NT2/D1 (cell line): Measurements from ENCODE around the gene IGF2BP2.

ENCODE experiments used
- SUZ12 ChIP-seq: IDR thresholded peaks from 2 replicates; pipeline ENCODE4 v1.6.1; 2011; ENCODE audit not compliant: insufficient read length, insufficient read depth; ENCODE audit errors: extremely low read depth
- YY1 ChIP-seq: IDR thresholded peaks from 2 replicates; pipeline ENCODE4 v1.6.1; 2011; ENCODE audit not compliant: insufficient read length, insufficient read depth
- ZNF274 ChIP-seq: IDR thresholded peaks from 2 replicates; pipeline ENCODE4 v1.6.1; 2011; ENCODE audit warnings: mild to moderate bottlenecking, low read depth, low read length

DNA sequence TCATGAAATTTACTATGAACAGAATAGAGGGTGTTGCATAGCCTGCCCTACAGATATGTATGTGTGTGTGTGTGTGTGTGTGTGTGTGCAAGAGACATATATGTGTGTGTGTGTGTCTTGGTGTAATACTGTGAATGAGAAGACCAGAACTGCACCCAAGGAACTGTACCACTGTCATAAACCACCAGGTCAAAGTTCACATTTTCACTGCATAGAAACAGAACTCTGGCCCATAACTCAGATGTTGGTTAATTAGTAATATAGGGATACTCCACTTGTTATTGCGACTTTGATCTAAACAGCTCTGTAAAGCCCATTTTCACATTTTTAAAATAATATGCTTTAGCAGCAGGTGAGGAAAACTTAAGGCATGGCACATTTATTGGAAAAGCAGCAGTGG lies 111.8 kb downstream of the IGF2BP2 start:
- TF ChIP-seq YY1 (no peak), SUZ12 (no peak), ZNF274 (no peak)
